ENCODE results near the gene BSN. TPM values are rescaled to one million over a fixed set of nuclear protein-coding genes. Genes with fewer than 3 reads are reported as not detected.
"Not testable (repeated sequence)": the region's sequence is repeated elsewhere in the genome, so short reads cannot be mapped to it uniquely, and the experiment has no call there.

BSN gene
- total and polyA plus RNA-seq, 11 donors = 0.12 to 1.6 (median 0.75) TPM

GRCh38 chr3:49568965-49569364 is 14.7 kb downstream of the BSN start:
- H3K27me3 ChIP-seq = no peaks in the 10 kb centered on the region
- no peaks in the 10 kb centered on the region for H3K9me3 ChIP-seq
- H3K4me1 ChIP-seq = no peaks in the 10 kb centered on the region
- DNase-seq (no peak), ATAC-seq (no peak)
- intact Hi-C loops (cut with DNase I) = no loop called here
- no peaks in the 10 kb centered on the region for H3K36me3 ChIP-seq
- H3K27ac ChIP-seq = no peak overlapping the region
- H3K4me3 ChIP-seq = no peak overlapping the region
- TF ChIP-seq POLR2A (IDR thresholded peaks at IDR 0.05) = no peak
- TF ChIP-seq, protein P1, sequence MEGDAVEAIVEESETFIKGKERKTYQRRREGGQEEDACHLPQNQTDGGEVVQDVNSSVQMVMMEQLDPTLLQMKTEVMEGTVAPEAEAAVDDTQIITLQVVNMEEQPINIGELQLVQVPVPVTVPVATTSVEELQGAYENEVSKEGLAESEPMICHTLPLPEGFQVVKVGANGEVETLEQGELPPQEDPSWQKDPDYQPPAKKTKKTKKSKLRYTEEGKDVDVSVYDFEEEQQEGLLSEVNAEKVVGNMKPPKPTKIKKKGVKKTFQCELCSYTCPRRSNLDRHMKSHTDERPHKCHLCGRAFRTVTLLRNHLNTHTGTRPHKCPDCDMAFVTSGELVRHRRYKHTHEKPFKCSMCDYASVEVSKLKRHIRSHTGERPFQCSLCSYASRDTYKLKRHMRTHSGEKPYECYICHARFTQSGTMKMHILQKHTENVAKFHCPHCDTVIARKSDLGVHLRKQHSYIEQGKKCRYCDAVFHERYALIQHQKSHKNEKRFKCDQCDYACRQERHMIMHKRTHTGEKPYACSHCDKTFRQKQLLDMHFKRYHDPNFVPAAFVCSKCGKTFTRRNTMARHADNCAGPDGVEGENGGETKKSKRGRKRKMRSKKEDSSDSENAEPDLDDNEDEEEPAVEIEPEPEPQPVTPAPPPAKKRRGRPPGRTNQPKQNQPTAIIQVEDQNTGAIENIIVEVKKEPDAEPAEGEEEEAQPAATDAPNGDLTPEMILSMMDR (IDR thresholded peaks at IDR 0.05) = no peak

GRCh38 chr3:49570028-49570654 is 15.9 kb downstream of the BSN start:
- H3K27me3 ChIP-seq = no peaks in the 10 kb centered on the region
- no peaks in the 10 kb centered on the region for H3K4me1 ChIP-seq
- 50 to 71% (median 66%) methylated on average over 4 to 6 of the region's 6 CpGs for WGBS, 4 donors
- no peak for DNase-seq
- ATAC-seq = no peak
- intact Hi-C loops (cut with DNase I) = no loop called here
- no peak overlapping the region for H3K4me3 ChIP-seq
- no peak overlapping the region for H3K27ac ChIP-seq
- TF ChIP-seq, protein P1 (IDR thresholded peaks at IDR 0.05) = no peak
- no peak for TF ChIP-seq POLR2A (IDR thresholded peaks at IDR 0.05)
- H3K9me3 ChIP-seq = no peaks in the 10 kb centered on the region
- H3K36me3 ChIP-seq = no peaks in the 10 kb centered on the region

DNA sequence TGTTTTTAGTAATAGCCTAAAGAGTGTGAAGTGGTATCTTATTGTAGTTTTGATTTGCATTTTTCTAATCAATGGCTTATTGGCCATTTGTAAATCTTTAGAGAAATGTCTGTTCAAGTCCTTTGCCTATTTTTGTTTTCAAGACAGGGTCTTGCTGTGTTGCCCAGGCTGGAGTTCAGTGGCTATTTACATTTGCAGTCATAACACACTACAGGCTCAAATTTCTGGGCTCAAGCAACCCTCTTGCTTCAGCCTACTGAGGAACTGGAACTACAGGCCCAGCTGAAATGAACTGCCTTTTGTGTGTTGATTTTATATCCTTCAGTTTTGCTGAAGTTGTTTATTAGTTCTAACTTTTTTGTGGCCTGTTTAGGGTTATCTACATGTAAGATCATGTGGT is 27.9 kb downstream of the BSN start:
- Histone ChIP-seq H3K4me1 (no peaks in the 10 kb centered on the region), H3K4me3 (no peak overlapping the region), H3K27ac (no peak overlapping the region), H3K27me3 (no peaks in the 10 kb centered on the region), H3K36me3 (no peaks in the 10 kb centered on the region), H3K9me3 (peaks cover 0 to 12% (median 0%) of the 10 kb centered on the region in 12 donors)
- TF ChIP-seq, protein P1 (IDR thresholded peaks at IDR 0.05) = no peak
- no peak for TF ChIP-seq POLR2A (IDR thresholded peaks at IDR 0.05)
- DNase-seq (no peak), ATAC-seq (no peak)
- intact Hi-C loops (cut with DNase I) = no loop called here

DNA sequence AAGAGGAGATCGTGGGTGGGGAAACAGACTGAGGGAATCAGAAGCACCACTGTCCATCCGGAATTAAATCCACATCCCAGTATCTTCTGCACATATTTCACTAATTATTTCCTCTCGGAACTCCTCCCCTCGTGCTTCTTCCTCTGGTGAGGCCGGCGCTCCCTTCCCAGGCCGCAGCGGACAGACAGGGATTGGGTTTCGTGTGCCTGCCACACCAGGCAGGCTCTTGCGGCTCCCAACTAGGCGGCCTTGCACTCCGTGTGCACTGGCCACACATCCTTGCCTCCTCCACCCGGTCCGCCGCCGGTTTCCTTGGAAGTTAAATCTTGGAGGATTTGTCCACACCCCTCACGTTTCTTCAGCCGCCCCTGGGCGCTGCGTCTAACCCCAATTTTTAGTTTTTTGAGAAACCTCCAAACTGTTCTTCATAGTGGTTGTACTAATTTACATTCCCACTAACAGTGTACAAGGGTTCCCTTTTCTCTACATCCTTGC is 31.0 kb downstream of the BSN start:
- 85 to 89% (median 86%) methylated on average over 20 of the region's 20 CpGs for WGBS, 4 donors
- H3K27ac ChIP-seq; ATAC-seq; intact Hi-C loops (cut with DNase I); H3K4me3 ChIP-seq; DNase-seq; H3K4me1 ChIP-seq; H3K27me3 ChIP-seq; H3K36me3 ChIP-seq: not testable (repeated sequence)
- H3K9me3 ChIP-seq = peaks cover 0 to 12% (median 0%) of the 10 kb centered on the region in 12 donors

- TF ChIP-seq, protein P1 (IDR thresholded peaks at IDR 0.05) = no peak
- TF ChIP-seq POLR2A (IDR thresholded peaks at IDR 0.05) = no peak
- Histone ChIP-seq H3K4me3 (no peak overlapping the region), H3K27me3 (no peaks in the 10 kb centered on the region), H3K4me1 (no peaks in the 10 kb centered on the region), H3K27ac (no peak overlapping the region), H3K9me3 (peaks cover 0 to 7% (median 0%) of the 10 kb centered on the region in 12 donors), H3K36me3 (no peaks in the 10 kb centered on the region)
- WGBS, 4 donors = 82 to 87% (median 85%) methylated on average over 3 of the region's 3 CpGs
- ATAC-seq = no peak
- no peak for DNase-seq
- intact Hi-C loops (cut with DNase I) = no loop called here
Measured at GRCh38 chr3:49591615-49592014, 37.3 kb downstream of the BSN start.

All from heart left ventricle (tissue), 16 donors.